GM18951 (cell line): ENCODE measurements around the gene RPL10.
"Not testable (repeated sequence)": the region's sequence is repeated elsewhere in the genome, so short reads cannot be mapped to it uniquely, and the experiment has no call there.

Experiments used
- POLR2A ChIP-seq: IDR thresholded peaks from 4 replicates; pipeline ENCODE4 v1.6.1; 2011; ENCODE audit warnings: mild to moderate bottlenecking; ENCODE audit not compliant: insufficient read length, insufficient read depth; ENCODE audit errors: extremely low read depth
- in situ Hi-C: fragments of 300-500 bp; cut with MboI; formaldehyde crosslinking; loops from one replicate; pipeline ENCODE4 v1.12.0; 2022; ENCODE audit warnings: low sequenced_read_pairs, mixed read lengths, inconsistent platforms; ENCODE audit not compliant: unreplicated experiment

Gene RPL10

GRCh38 chrX:154376774-154377173, 21.4 kb upstream of the RPL10 start:
- no peak for TF ChIP-seq POLR2A
- in situ Hi-C loops: no loop called here

- peak; percentile 74 for TF ChIP-seq POLR2A
- in situ Hi-C loops: no loop called here
These were observed 19.9 kb upstream of the RPL10 start for GRCh38 chrX:154378059-154378798.

- peak; percentile 68 for TF ChIP-seq POLR2A
- in situ Hi-C loops: no loop called here
These were observed 19.2 kb upstream of the RPL10 start, which contains the start of gene EMD for GRCh38 chrX:154378799-154379568. TSS of gene EMD (plus strand) at chrX:154379295. CDS start at chrX:154379485, 190 bp downstream.

- TF ChIP-seq POLR2A: no peak
- in situ Hi-C loops: no loop called here
These were observed 18.6 kb upstream of the RPL10 start for GRCh38 chrX:154379569-154379951.

GRCh38 chrX:154380153-154380552, 18.0 kb upstream of the RPL10 start:
- no peak for TF ChIP-seq POLR2A
- in situ Hi-C loops: no loop called here

- in situ Hi-C loops: no loop called here
- TF ChIP-seq POLR2A: no peak
These were observed 17.4 kb upstream of the RPL10 start for GRCh38 chrX:154380787-154381186.

GRCh38 chrX:154381271-154381670, 16.9 kb upstream of the RPL10 start:
- in situ Hi-C loops: no loop called here
- no peak for TF ChIP-seq POLR2A

GRCh38 chrX:154382483-154383069, 15.6 kb upstream of the RPL10 start:
- no peak for TF ChIP-seq POLR2A
- in situ Hi-C loops: no loop called here

GRCh38 chrX:154383359-154384283, 14.6 kb upstream of the RPL10 start:
- in situ Hi-C loops: no loop called here
- no peak for TF ChIP-seq POLR2A

GRCh38 chrX:154384284-154384892, 13.8 kb upstream of the RPL10 start:
- TF ChIP-seq POLR2A: no peak

GRCh38 chrX:154388094-154388493, 10.1 kb upstream of the RPL10 start:
- in situ Hi-C loops: not testable (repeated sequence)

More at GRCh38 chrX:154384284-154384892, 13.8 kb upstream of the RPL10 start:
- in situ Hi-C loops: no loop called here

- in situ Hi-C loops: not testable (repeated sequence)
These were observed 9.5 kb upstream of the RPL10 start for GRCh38 chrX:154388649-154389048.

GRCh38 chrX:154389812-154390747, 8.1 kb upstream of the RPL10 start:
- in situ Hi-C loops: loop anchor here (10.0 kb wide), 1 partner anchor 55 kb away; no protein-coding TSS in a partner anchor

GRCh38 chrX:154396363-154396762, 1.8 kb upstream of the RPL10 start:
- in situ Hi-C loops: loop anchor here (10.0 kb wide), 1 partner anchor 62 kb away; no protein-coding TSS in a partner anchor
